ENCODE measurements around the gene PRRT2.

- TF ChIP-seq, protein P1, sequence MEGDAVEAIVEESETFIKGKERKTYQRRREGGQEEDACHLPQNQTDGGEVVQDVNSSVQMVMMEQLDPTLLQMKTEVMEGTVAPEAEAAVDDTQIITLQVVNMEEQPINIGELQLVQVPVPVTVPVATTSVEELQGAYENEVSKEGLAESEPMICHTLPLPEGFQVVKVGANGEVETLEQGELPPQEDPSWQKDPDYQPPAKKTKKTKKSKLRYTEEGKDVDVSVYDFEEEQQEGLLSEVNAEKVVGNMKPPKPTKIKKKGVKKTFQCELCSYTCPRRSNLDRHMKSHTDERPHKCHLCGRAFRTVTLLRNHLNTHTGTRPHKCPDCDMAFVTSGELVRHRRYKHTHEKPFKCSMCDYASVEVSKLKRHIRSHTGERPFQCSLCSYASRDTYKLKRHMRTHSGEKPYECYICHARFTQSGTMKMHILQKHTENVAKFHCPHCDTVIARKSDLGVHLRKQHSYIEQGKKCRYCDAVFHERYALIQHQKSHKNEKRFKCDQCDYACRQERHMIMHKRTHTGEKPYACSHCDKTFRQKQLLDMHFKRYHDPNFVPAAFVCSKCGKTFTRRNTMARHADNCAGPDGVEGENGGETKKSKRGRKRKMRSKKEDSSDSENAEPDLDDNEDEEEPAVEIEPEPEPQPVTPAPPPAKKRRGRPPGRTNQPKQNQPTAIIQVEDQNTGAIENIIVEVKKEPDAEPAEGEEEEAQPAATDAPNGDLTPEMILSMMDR (IDR thresholded peaks at IDR 0.05; ENCODE audit: poor library complexity) = no peak
- TF ChIP-seq EZH2 (IDR thresholded peaks at IDR 0.05; ENCODE audit: borderline replicate concordance) (no peak), EZH2phosphoT487 (IDR thresholded peaks at IDR 0.05; ENCODE audit: low read depth, severe bottlenecking, unreplicated experiment) (no peak)
Observed at GRCh38 chr16:29794231-29794710, 17.7 kb upstream of the PRRT2 start.
